Spleen (tissue), 7 donors: ENCODE measurements around the gene NDUFA11.

Experiments used
- POLR2A ChIP-seq, 3 donors: fragments of 450-650 bp; IDR thresholded peaks; one replicate each; pipeline ENCODE4 v1.5.1; 2017; ENCODE audit warnings: antibody characterized with exemption in 3 of 3, mild to moderate bottlenecking in 1 of 3
- POLR2AphosphoS5 ChIP-seq, 3 donors: sonication (generic); formaldehyde crosslinking; IDR thresholded peaks; one replicate each; pipeline ENCODE4 v1.5.1; 2017; ENCODE audit warnings: antibody characterized with exemption in 3 of 3
- TF ChIP-seq, protein P1 (sequence below), 11 experiments: fragments of 200-600 bp in 7 of 11; fragments of 450-650 bp in 4 of 11; sonication (generic) in 4 of 11; IDR thresholded peaks in 8 of 11; conservative IDR thresholded peaks in 3 of 11; 1 replicate in 7 of 11; 2 replicates in 4 of 11; pipeline versions ENCODE4 v1.4.0 to v1.8.0; 2016 to 2021; ENCODE audit warnings: antibody characterized with exemption in 11 of 11, inconsistent platforms in 4 of 11, mild to moderate bottlenecking in 1 of 11
- donor health status: DM: no; HTN: no; CAD: no; lungs with moderate emphysema.
- donor health status: DM: no; HTN: no; CAD: no.
- donor health status: DM: no; HTN: no; CAD: no.

DNA sequence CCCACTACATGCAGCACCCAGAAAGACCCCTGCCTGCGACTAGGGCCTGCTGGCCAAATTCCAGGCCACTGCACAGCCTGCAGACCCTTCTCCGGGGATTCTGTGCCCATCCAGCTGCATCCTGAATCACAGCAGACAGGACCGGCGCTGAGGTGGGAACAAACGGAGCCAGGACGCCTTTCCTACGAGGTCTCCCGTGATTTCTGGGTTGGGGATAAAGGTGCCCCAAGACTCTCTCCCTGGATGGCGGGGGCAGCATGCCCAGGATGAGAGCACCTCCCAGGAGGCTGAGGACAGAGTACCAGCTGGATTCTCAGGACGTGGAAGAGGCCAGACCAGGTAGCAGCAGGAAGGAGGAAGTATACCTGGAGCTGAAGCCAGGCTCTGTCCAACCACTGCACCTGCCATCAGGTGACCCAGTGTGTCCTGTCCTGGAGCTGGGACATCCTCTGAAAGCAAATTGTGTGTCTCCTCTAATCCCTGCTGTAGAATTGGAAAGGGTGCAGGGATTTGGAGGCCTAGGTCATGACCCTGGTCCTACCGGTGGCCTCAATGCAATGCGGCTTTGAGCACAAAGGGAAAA, 29.9 kb downstream of the NDUFA11 start:
- TF ChIP-seq POLR2A (IDR thresholded peaks at IDR 0.05) (no peak), POLR2AphosphoS5 (IDR thresholded peaks at IDR 0.05) (no peak)
- TF ChIP-seq, protein P1, sequence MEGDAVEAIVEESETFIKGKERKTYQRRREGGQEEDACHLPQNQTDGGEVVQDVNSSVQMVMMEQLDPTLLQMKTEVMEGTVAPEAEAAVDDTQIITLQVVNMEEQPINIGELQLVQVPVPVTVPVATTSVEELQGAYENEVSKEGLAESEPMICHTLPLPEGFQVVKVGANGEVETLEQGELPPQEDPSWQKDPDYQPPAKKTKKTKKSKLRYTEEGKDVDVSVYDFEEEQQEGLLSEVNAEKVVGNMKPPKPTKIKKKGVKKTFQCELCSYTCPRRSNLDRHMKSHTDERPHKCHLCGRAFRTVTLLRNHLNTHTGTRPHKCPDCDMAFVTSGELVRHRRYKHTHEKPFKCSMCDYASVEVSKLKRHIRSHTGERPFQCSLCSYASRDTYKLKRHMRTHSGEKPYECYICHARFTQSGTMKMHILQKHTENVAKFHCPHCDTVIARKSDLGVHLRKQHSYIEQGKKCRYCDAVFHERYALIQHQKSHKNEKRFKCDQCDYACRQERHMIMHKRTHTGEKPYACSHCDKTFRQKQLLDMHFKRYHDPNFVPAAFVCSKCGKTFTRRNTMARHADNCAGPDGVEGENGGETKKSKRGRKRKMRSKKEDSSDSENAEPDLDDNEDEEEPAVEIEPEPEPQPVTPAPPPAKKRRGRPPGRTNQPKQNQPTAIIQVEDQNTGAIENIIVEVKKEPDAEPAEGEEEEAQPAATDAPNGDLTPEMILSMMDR (IDR thresholded peaks at IDR 0.05 in 8 of 11, conservative IDR thresholded peaks at IDR 0.05 in 3 of 11): no peak
